ENCODE results near the gene C1orf56.
"Not testable (repeated sequence)": the region's sequence is repeated elsewhere in the genome, so short reads cannot be mapped to it uniquely, and the experiment has no call there.

The C1orf56 gene

GRCh38 chr1:151062741-151063371 lies 15.3 kb downstream of the C1orf56 start:
- peak; percentile 84 for DNase-seq (ENCODE audit: low spot score)

- no peak for DNase-seq (ENCODE audit: low spot score)
Observed at GRCh38 chr1:151065089-151065645, 17.6 kb downstream of the C1orf56 start.

GRCh38 chr1:151067185-151067584 lies 19.6 kb downstream of the C1orf56 start:
- DNase-seq (ENCODE audit: low spot score) = no peak

GRCh38 chr1:151069103-151069486 lies 21.5 kb downstream of the C1orf56 start:
- DNase-seq (ENCODE audit: low spot score) = no peak

- DNase-seq (ENCODE audit: low spot score) = peak; percentile 95
Observed at GRCh38 chr1:151070474-151071276, 23.1 kb downstream of the C1orf56 start, which contains the start of gene GABPB2. Gene GABPB2, plus strand, starts transcription at chr1:151070761. Its CDS starts 17,429 bp downstream, at chr1:151088190.

- no peak for DNase-seq (ENCODE audit: low spot score)
Observed at GRCh38 chr1:151072224-151072623, 24.7 kb downstream of the C1orf56 start.

GRCh38 chr1:151085953-151086559 lies 38.5 kb downstream of the C1orf56 start:
- no peak for DNase-seq (ENCODE audit: low spot score)

GRCh38 chr1:151097426-151097825 lies 49.9 kb downstream of the C1orf56 start:
- not testable (repeated sequence) for DNase-seq (ENCODE audit: low spot score)

- no peak for DNase-seq (ENCODE audit: low spot score)
Observed at GRCh38 chr1:151098126-151098525, 50.6 kb downstream of the C1orf56 start.
